Measurements from ENCODE around the gene SPAG4.

GRCh38 chr20:35578469-35578868, 37.2 kb upstream of the SPAG4 start:
- no peak for TF ChIP-seq CTCF (IDR thresholded peaks at IDR 0.05)
- TF ChIP-seq POLR2A (IDR thresholded peaks at IDR 0.05) = no peak
